LNCaP clone FGC (cell line): Measurements from ENCODE around the gene TAC3.

ENCODE experiments used
- DNase-seq: peaks from one replicate; pipeline ENCODE4 v3.0.0-alpha.2; 2011; ENCODE audit warnings: low read depth
- H3K4me3 ChIP-seq: 2 replicates; pipeline ENCODE4 v1.5.1; 2011; ENCODE audit warnings: mild to moderate bottlenecking, low read depth, low read length, control low read depth
- TF ChIP-seq, protein P1 (sequence below): IDR thresholded peaks from 2 replicates; pipeline ENCODE4 v1.5.1; 2012; ENCODE audit warnings: mild to moderate bottlenecking; ENCODE audit not compliant: control insufficient read depth, insufficient read depth; ENCODE audit errors: extremely low read depth

TAC3 gene

DNA sequence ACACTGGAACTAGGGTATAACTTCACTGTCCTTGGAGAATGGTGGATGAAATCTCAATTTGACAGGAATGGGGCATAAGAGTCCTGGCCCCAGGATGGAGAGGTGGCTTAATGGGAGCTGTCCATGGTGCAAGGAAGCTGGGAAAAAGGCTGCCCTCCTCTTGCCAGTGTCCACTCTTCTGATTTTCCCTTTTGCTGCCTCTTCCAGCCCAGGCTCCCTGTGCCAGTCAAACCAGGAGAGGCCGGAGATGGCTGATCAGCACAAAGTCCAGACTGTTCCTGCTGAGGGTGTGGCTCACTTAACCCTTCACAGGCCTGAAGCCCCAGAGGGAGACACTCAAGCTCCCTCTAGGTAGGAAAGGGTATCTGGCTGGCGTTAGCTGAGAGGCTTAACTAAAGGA is 33.6 kb upstream of the TAC3 start, which contains the start of gene MYO1A:
TSS of gene MYO1A (minus strand) at position 240 of the 400 bp plus-strand sequence. CDS start 1,806 bp downstream, outside the sequence.
- TF ChIP-seq, protein P1, sequence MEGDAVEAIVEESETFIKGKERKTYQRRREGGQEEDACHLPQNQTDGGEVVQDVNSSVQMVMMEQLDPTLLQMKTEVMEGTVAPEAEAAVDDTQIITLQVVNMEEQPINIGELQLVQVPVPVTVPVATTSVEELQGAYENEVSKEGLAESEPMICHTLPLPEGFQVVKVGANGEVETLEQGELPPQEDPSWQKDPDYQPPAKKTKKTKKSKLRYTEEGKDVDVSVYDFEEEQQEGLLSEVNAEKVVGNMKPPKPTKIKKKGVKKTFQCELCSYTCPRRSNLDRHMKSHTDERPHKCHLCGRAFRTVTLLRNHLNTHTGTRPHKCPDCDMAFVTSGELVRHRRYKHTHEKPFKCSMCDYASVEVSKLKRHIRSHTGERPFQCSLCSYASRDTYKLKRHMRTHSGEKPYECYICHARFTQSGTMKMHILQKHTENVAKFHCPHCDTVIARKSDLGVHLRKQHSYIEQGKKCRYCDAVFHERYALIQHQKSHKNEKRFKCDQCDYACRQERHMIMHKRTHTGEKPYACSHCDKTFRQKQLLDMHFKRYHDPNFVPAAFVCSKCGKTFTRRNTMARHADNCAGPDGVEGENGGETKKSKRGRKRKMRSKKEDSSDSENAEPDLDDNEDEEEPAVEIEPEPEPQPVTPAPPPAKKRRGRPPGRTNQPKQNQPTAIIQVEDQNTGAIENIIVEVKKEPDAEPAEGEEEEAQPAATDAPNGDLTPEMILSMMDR = no peak
- no peak for DNase-seq
- H3K4me3 ChIP-seq = no peak within 1 kb of the TSS

DNA sequence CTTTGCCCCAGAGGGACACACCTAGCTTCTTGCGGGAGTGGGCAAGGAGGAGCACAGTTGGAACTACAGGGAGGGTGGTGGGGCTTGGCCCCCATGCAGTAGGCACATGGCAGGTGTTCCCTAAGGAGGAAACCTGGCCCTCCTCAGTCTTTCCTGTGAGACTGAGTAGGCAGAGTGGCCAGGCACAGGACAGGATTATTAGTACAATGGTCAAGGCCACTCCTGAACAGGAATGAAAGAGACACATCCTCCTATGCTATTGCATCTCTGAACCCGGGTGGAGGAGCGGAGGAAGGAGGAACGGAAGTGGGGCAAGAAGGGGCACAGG is 32.8 kb upstream of the TAC3 start:
- TF ChIP-seq, protein P1 = no peak
- no peak overlapping the region for H3K4me3 ChIP-seq
- no peak for DNase-seq

DNA sequence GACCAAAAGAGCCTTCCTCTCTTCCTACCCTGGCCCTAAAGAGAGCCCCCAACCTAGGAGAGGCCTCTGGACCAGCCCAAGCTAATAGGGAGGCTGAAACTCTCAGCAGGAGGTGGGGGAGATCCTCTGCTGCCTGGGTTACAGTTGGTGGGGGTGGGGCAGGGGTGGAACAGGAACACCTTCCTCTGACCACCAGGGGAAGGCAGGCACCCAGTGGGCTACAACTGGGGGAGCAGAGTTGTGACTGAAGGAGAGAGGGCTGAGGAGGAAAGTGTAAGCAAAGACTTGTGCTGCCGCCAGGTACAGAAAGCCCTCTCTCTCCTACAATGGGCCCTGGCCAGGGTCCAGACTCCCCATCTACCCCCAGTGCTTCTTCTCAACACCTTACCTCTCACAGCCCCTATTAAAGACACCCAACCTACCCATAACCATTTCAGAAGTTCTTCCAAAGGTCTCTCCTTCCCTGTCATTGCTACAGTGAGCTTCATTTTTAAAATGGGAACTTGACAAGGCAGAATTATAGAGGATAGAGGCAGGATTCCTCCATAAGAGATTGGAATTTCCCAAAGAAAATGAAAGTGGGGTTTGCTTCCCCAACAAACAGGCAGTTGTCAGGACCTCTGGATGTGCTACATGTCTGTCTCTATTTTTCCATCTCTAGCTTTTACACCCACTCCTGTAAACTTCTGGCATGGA is 32.2 kb upstream of the TAC3 start:
- TF ChIP-seq, protein P1 = no peak
- no peak overlapping the region for H3K4me3 ChIP-seq
- DNase-seq = no peak

DNA sequence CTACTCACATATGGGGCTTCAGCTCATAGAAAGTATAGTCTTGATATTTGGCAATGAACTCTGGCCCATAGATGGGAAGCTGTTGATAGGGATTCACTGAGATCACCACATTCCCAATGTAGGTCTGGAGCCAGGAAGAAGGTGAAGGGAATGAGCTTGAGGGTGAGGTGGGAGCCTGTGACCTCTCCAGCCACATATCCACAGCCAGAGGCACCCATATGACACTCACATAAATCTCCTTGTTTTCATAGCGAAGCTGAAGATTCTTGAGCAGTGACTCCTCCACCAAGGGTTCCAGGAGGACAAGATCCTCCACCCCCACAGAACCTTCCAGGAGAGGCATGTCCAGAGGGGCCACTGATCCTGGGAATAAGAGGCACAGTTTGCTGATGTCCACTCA is 31.7 kb upstream of the TAC3 start:
- no peak for DNase-seq
- TF ChIP-seq, protein P1 = no peak
- no peak overlapping the region for H3K4me3 ChIP-seq

DNA sequence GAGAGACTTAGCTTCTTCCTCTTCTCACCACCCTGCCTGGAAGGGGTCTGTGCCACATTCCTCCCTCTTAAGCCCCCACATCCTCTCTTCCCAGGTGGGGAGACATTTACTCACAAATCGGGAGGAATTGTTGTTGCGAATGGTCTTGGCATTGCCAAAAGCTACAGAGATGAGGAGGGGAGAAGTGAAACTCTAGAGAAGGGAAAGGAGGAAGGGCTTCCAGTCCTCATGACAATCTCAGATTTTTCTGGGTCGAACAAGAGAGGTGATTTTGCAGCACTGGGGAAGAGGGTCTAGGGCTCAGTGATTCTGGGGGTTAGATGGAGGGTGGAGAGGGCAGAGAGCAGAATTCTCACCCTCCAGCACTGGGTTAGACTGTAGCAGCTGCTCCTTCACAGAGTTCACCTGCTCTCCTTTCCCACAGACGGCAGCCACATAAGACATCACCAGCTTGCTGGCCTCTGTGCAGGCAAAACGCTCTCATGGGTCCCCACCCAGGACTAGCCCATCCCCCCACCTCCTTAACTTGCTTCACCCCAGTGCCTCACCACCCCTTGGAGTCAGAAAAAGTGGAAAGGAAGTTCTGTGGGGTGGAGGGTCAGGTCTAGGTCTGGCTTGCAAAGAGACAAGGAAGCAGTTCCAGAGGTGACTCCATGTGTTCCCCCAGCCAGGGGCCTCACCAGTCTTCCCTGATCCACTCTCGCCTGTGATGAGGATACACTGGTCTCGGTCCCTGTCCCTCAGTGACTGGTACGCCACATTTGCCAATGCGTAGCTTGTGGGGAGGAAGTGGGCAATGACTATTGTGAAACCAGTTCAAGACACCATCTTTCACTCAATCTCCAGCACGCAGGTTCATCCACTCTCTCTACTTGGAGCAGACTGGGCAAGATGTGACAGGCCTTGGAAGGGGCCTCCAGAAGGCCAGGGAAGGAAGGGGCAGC is 30.9 kb upstream of the TAC3 start:
- no peak overlapping the region for H3K4me3 ChIP-seq
- TF ChIP-seq, protein P1 = no peak
- no peak for DNase-seq

DNA sequence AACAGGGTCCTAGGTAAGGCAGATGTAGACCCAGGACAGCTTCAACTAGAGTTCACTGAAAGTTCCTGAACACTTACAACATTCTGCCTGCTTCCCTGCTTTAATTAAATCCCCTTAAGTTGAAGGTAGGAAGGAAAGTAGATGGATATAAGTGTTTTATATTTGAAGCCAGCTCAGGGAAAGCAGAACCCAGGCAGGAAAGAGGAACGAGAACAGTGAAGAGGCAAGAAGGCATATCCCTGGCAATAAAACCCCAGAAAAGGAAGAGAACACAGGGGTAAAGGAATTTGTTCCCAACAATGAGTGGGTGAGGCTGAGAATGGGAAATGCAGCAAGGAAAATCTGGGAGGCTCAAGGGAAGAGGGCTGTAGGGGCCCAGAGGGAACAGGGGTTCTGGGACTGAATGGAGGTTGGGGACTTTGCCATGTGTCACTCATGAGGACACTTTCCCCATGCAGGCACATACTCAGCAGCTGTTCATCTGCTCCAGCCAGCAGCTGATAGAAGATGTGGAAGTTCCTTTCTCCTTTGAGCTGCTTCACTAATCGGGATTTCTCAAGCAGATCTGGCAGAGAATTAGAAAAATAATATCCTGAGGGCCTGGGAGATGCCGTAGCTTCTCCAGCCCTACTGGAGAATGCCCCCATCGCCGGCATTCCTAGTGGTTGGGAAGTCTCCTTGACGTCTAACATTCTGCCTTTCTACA is 29.9 kb upstream of the TAC3 start:
- TF ChIP-seq, protein P1 = no peak
- no peak for DNase-seq

More for the DNA sequence above, 29.9 kb upstream of the TAC3 start:
- no peak overlapping the region for H3K4me3 ChIP-seq
